Measurements from ENCODE around the gene PREX1. TPM values are rescaled to one million over a fixed set of nuclear protein-coding genes. Genes with fewer than 3 reads are reported as not detected.
"Not testable (repeated sequence)": the region's sequence is repeated elsewhere in the genome, so short reads cannot be mapped to it uniquely, and the experiment has no call there.

The PREX1 gene
- total RNA-seq, 1 experiment from 2014 or later = 9.5 TPM

DNA sequence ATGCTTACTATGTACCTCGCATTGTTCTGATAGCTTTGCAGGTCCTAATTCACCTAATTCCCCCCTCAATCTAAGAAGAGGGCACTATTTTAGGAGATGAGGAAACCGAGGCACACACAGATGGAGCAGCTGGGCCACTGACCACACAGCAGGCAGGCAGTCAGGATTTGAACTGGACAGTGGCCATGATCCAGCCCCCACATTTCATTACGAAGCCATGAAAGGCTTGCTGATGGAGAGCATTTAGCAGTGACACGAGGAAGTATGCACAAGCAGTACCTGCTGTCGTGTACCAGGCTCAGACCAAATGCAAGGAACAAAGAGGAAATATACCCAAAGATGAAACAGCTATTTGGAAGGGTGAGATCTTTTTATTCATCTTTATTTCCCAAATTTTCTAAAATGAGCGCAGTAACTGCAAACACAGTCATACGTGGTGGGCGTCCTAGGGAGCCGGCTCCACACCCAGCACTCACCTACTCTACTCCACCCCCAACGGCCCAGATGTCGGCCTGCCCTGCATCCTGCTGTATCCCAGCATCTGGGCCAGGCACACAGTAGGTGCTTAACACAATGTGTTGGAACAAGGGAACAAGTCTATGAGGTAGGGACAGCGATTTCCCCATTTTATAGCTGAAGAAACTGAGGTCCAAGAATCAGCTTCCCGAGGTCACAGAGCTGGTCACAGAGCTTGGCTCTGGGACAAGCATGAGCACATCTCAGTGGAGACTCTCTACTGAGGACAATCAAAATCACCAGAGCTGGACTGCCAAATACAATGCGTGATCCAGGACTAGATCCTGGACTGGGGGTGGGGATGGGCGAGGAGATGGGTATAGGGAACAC lies 15.0 kb downstream of the PREX1 start:
- Mint-ChIP-seq H3K4me1 (ENCODE audit: low read depth, unreplicated experiment) (no peaks in the 10 kb centered on the region), H3K27ac (ENCODE audit: unreplicated experiment) (no peak overlapping the region), H3K36me3 (ENCODE audit: insufficient read depth, unreplicated experiment) (no peaks in the 10 kb centered on the region), H3K9me3 (ENCODE audit: unreplicated experiment) (no peaks in the 10 kb centered on the region), H3K27me3 (ENCODE audit: insufficient read depth, unreplicated experiment) (peaks cover 2% of the 10 kb centered on the region), H3K4me3 (ENCODE audit: unreplicated experiment) (no peak overlapping the region)
- no TSS peak for BruUV-seq (replicated peaks)
- peaks cover 5% of the 10 kb centered on the region for H3K4me1 ChIP-seq
- intact Hi-C loops (cut with micrococcal nuclease; ENCODE audit: unreplicated experiment) = no loop called here
- H3K4me3 ChIP-seq (ENCODE audit: low read depth, low read length) = no peak overlapping the region
- H3K9me3 ChIP-seq = no peaks in the 10 kb centered on the region; the same call in 1 of the 2 replicates
- CTCF ChIA-PET = no interaction called here
- POLR2A ChIA-PET = no interaction called here
- TF ChIP-seq CTCF (IDR thresholded peaks at IDR 0.05; ENCODE audit: insufficient read depth in 1 of 2, low read depth in 1 of 2, low read length in 1 of 2, severe bottlenecking in 1 of 2, unreplicated experiment in 1 of 2) = no peak
- H3K36me3 ChIP-seq (ENCODE audit: control insufficient read depth, insufficient read depth, low read length) = no peaks in the 10 kb centered on the region
- H3K27me3 ChIP-seq (replicated peaks; ENCODE audit: control insufficient read depth, insufficient read depth, low read length) = no peaks in the 10 kb centered on the region
- DNase-seq = no peak

DNA sequence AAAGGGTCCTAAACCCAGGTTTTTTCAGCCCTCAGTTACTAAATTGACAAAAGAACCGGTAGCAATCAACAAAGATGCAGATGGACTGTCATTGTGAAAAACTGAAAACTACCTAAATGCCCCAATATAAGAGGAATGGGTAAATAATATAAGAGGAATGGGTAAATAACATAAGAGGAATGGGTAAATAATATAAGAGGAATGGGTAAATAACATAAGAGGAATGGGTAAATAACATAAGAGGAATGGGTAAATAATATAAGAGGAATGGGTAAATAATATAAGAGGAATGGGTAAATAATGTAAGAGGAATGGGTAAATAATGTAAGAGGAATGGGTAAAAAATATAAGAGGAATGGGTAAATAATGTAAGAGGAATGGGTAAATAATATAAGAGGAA lies 15.7 kb downstream of the PREX1 start:
- H3K4me1 Mint-ChIP-seq (ENCODE audit: low read depth, unreplicated experiment); H3K36me3 ChIP-seq (ENCODE audit: control insufficient read depth, insufficient read depth, low read length); DNase-seq; H3K4me3 Mint-ChIP-seq (ENCODE audit: unreplicated experiment); POLR2A ChIA-PET; H3K9me3 ChIP-seq; H3K27me3 ChIP-seq (replicated peaks; ENCODE audit: control insufficient read depth, insufficient read depth, low read length); H3K4me3 ChIP-seq (ENCODE audit: low read depth, low read length); CTCF ChIA-PET; H3K27me3 Mint-ChIP-seq (ENCODE audit: insufficient read depth, unreplicated experiment); intact Hi-C loops (cut with micrococcal nuclease; ENCODE audit: unreplicated experiment); H3K36me3 Mint-ChIP-seq (ENCODE audit: insufficient read depth, unreplicated experiment); H3K9me3 Mint-ChIP-seq (ENCODE audit: unreplicated experiment); BruUV-seq (replicated peaks); H3K27ac Mint-ChIP-seq (ENCODE audit: unreplicated experiment); H3K4me1 ChIP-seq: not testable (repeated sequence)

- ChIA-PET POLR2A (no interaction called here), CTCF (no interaction called here)
- no peaks in the 10 kb centered on the region for H3K36me3 ChIP-seq (ENCODE audit: control insufficient read depth, insufficient read depth, low read length)
- intact Hi-C loops (cut with micrococcal nuclease; ENCODE audit: unreplicated experiment) = no loop called here
- DNase-seq = no peak
- H3K27ac Mint-ChIP-seq (ENCODE audit: unreplicated experiment) = no peak overlapping the region
- BruUV-seq (replicated peaks) = no TSS peak
- H3K36me3 Mint-ChIP-seq (ENCODE audit: insufficient read depth, unreplicated experiment) = no peaks in the 10 kb centered on the region
- peaks cover 13% of the 10 kb centered on the region for H3K9me3 Mint-ChIP-seq (ENCODE audit: unreplicated experiment)
- H3K4me1 Mint-ChIP-seq (ENCODE audit: low read depth, unreplicated experiment) = no peaks in the 10 kb centered on the region
- TF ChIP-seq CTCF (IDR thresholded peaks at IDR 0.05; ENCODE audit: insufficient read depth in 1 of 2, low read depth in 1 of 2, low read length in 1 of 2, severe bottlenecking in 1 of 2, unreplicated experiment in 1 of 2) = no peak
- no peaks in the 10 kb centered on the region for H3K27me3 ChIP-seq (replicated peaks; ENCODE audit: control insufficient read depth, insufficient read depth, low read length)
- no peaks in the 10 kb centered on the region for H3K27me3 Mint-ChIP-seq (ENCODE audit: insufficient read depth, unreplicated experiment)
- no peak overlapping the region for H3K4me3 ChIP-seq (ENCODE audit: low read depth, low read length)
- H3K4me3 Mint-ChIP-seq (ENCODE audit: unreplicated experiment) = no peak overlapping the region
- peaks cover 17% of the 10 kb centered on the region for H3K9me3 ChIP-seq
- peaks cover 5% of the 10 kb centered on the region for H3K4me1 ChIP-seq
Observed at GRCh38 chr20:48809673-48810072, 18.1 kb downstream of the PREX1 start.

All from Caco-2 (cell line).